Ovary (tissue), 3 donors: ENCODE measurements around the gene ULBP1.

ENCODE experiments used
- CTCF ChIP-seq, 3 donors: fragments of 450-650 bp in 2 of 3; fragments of 200-600 bp in 1 of 3; IDR thresholded peaks; one replicate each; pipeline versions ENCODE4 v1.5.1 to v1.8.0; 2016 to 2022; ENCODE audit warnings: antibody characterized with exemption in 3 of 3, mild to moderate bottlenecking in 1 of 3
- POLR2A ChIP-seq: fragments of 450-650 bp; IDR thresholded peaks from one replicate; pipeline ENCODE4 v1.6.1; 2017; ENCODE audit warnings: antibody characterized with exemption, mild to moderate bottlenecking, moderate library complexity
- donor health status: DM: no; HTN: no; CAD: no.

- TF ChIP-seq CTCF (IDR thresholded peaks at IDR 0.05) (no peak), POLR2A (no peak)
Observed at GRCh38 chr6:149935246-149935645, 28.5 kb upstream of the ULBP1 start.
